ENCODE results near the gene MAP3K3. TPM values are rescaled to one million over a fixed set of nuclear protein-coding genes. Genes with fewer than 3 reads are reported as not detected.

Gene MAP3K3
- total RNA-seq, 1 experiment from 2014 or later = 19.7 TPM

DNA sequence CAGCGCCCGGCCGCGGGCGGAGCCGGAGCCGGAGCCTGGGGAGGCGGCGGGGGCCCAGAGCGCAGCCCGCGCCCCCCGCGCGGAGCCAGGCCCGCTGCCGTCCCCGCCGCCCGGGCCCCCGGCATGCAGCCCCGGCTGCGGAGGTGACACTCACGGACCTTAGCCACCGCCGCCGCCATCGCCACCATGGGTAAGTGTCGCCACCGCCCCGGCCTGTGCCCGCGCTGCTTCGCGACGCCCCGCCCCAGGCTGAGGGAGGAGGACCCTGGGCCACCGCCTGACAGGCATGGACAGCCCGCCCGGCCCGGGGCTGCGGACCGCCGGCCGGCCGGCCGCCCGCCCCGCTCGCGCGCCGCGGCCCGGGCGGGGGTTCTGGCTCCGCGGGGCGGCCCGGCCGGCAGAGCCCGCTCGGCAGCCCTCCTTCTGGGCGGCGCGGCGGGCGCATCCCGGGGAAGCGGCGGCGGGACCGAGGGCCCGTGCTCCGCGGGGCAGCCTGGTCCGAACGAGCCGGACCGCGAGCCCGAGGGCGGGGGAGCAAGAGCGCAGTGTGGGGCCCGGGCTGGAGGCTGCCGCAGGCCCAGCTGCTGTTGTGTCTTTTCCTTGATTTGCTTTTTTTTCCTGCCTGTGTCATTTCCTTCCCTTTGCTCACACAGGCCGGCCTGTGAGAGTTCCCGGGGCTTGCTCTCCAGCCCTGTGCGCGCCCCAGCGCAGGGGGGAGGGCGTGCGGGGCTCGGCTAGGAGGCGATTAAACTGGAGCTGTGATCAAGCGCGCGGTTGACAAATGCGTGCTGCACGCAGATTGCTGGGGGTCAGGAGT, 565 bp downstream of the MAP3K3 start:
- DNase-seq (ENCODE audit: low read depth) = peak; percentile 86

DNA sequence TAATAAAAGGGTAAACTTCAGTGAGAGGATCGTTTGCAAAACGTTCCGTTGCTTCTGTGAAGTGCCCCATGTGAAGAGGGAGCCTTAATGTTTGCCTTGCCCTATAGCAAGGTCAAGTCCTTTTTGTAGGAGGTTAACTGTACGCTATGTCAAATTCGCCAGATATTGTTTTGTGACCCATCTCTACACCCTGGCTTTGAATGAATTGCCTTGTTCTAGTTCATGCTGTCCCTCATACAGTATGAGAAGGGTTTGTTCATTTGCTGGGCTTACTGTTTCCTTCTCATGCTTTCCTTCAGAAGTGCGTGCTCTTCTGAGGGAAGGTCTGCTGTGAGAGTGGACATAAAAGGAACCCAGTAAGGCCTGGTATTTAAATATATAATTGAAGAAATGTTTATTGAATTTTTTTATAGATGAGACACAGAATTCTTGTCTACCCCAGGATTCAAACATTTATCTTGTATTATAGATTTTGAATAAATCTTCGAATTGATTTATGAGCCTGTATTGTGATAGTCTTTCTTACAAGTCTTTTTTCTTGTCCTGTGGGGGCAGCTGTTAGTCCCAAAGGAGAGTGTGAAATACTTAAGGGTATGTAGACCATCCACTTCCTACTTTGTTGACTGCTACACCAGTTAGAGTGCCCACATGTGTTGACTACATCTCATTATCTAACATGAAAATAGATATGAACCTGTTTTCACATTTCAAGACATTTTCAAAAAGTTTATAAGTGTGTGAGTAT, 1.7 kb downstream of the MAP3K3 start:
- DNase-seq (ENCODE audit: low read depth) = no peak

GRCh38 chr17:63624531-63624880, 2.3 kb downstream of the MAP3K3 start:
- DNase-seq (ENCODE audit: low read depth) = no peak

DNA sequence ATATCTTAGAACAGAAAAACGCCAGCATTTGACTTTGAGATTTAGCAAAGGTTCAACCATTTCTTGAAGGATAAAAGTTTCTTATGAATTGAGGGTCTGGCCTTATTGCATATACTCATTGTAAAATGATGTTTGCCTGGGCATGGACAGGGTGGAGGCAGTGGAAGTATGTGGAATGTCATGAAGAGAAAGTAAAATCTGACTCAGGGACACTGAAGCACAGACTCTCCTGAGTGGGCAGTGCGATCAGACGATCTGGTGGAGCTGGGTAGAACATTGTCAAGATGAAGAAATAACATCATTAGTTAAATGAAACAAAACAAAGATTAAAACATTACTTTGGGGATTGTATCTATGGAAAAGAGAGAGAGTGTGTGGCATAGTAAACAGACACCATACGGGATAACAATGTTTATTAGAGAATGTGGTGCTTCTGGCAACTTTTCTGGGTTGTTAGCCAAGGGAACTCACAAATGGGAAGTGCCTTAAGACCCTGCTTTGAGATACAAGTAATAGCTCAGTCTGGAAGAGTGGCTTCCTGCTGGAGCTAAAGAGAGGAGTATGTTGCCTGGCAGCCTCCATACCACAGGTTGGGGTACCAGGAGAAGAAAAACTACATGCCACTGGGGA, 4.4 kb downstream of the MAP3K3 start:
- no peak for DNase-seq (ENCODE audit: low read depth)

DNA sequence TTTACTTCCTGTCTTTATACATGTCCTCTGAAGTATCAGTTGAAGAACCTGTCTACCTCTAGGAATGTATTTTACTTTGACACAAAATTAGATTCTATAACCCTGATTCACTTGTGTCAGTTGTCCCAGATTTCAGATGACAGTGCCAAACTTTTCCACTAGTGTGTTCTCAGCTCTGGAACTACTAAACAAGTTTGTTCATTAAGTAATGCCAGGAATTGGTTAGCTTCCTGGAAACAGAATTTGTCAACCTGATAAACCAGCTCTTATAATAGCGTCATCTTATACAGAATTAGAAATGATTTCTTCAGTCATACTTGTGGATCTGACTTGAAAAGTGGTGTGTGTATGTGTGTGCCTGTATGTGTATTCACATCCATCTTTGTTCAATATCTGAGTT, 7.4 kb downstream of the MAP3K3 start:
- DNase-seq (ENCODE audit: low read depth) = no peak

- DNase-seq (ENCODE audit: low read depth) = no peak
These were observed 8.8 kb downstream of the MAP3K3 start for GRCh38 chr17:63631062-63631461.

- DNase-seq (ENCODE audit: low read depth) = no peak
These were observed 9.4 kb downstream of the MAP3K3 start for GRCh38 chr17:63631626-63632025.

DNA sequence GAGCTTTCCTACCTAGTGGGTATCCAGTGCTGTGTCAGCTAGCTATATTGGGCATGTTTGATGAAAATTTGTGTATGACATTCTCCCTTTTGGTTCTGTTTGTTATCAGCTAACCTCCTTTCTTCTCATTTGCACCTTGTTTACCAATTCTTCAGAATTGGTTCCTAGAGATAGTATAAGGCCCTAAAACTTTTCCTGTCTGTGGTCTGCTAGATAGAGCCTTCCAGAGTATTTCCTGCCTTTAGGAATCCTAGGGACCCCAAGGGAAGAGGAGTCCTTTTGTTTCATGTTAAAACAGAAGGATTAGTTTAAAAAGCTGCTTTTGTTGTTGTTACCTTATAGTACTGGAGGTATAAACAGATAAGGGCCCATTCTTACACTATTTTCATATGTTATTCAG, 11.5 kb downstream of the MAP3K3 start:
- DNase-seq (ENCODE audit: low read depth) = no peak

DNA sequence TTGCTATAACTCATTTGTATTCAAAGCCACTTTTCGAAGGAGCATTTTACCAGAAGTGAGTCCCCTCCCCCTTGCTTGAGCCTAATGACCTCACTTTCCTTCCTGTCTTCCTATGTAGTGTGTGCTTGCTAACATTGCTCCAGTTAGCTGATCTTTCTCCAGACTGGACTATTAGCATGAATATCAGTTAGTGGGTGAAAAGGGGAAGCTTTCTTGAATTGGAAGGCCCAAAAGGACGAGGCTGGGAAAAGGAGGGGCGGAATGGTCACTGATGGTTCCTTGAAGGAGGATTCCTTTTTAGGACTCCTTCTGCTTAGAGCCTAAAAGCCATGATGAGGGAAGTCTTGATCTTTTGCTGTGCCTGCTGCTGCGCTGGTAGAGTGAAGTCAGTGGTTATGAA, 11.9 kb downstream of the MAP3K3 start:
- no peak for DNase-seq (ENCODE audit: low read depth)

- DNase-seq (ENCODE audit: low read depth) = no peak
These were observed 12.6 kb downstream of the MAP3K3 start for GRCh38 chr17:63634816-63635215.

- no peak for DNase-seq (ENCODE audit: low read depth)
These were observed 13.1 kb downstream of the MAP3K3 start for GRCh38 chr17:63635290-63635689.

GRCh38 chr17:63635787-63636186, 13.6 kb downstream of the MAP3K3 start:
- no peak for DNase-seq (ENCODE audit: low read depth)

- no peak for DNase-seq (ENCODE audit: low read depth)
These were observed 16.9 kb downstream of the MAP3K3 start for GRCh38 chr17:63639125-63639524.

DNA sequence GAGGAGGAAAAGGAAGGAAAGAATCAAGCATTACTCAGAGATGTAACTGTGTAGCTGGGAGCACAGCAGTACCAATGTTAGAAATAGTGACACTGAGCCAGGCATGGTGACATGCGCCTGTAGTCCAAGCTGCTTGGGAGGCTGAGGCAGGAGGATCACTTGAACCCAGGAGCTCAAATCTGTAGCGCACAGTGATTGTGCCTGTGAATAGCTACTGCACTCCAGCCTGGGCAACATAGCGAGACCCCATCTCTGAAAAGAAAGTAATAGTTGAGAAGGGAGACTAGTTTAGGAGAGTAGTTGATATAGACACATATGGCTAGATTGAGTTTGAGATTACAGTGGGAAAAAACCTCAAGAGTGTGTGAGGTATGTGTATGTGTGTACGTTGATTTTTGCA, 17.8 kb downstream of the MAP3K3 start:
- no peak for DNase-seq (ENCODE audit: low read depth)

GRCh38 chr17:63641692-63642448, 19.7 kb downstream of the MAP3K3 start:
- DNase-seq (ENCODE audit: low read depth) = no peak

DNA sequence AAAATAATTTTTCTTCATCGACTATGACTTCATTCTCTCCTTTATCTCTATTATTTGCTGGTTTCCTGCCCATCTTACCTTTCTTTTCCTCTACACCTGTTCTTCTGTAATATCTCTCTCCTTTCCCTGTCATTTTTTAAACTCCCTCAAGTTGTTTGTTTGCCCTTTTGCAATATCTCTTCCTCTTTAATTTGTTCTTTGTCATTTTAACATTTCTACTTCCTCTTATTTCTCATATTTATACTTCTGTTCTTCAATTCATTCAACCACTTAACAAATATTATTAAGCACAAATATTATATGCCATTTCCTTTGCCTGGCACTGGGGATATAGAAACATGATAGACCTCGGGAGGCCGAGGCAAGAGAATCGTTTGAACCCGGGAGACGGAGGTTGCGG, 22.6 kb downstream of the MAP3K3 start:
- no peak for DNase-seq (ENCODE audit: low read depth)

GRCh38 chr17:63645775-63646487, 23.7 kb downstream of the MAP3K3 start:
- no peak for DNase-seq (ENCODE audit: low read depth)

- no peak for DNase-seq (ENCODE audit: low read depth)
These were observed 24.2 kb downstream of the MAP3K3 start for GRCh38 chr17:63646488-63646806.

DNA sequence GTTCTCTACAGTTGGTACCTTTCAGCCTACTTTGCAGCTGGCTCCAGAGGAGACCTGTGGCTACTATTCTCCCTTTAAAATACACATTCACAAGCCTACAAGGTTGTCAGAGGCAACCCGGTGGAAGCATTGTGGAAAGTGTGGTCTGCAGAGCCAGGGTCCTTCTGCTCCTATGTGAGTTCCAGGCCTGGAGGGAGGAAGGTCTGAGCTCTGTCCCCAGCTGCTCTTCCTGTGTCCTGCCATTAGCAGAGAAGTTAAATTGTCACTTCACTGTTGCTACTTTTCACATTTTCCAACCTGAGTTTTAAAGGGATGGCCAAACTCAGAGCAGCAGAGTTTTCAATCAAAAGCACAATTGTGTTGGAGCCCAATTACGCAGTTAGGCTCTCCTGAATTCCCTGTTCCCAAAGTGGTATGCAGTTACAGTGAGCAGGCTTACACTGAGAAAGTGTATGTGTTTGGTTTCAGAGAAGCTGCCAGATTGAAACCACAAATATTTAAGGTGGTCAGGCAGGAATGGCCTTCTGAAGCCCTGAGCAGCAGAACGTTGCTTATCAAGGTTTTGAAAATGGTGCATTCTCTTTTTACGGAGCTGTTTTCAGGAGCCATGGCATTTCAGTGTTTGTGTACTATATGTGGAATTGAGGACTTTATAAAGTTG, 25.0 kb downstream of the MAP3K3 start:
- peak; percentile 43 for DNase-seq (ENCODE audit: low read depth)

GRCh38 chr17:63647936-63648335, 25.7 kb downstream of the MAP3K3 start:
- DNase-seq (ENCODE audit: low read depth) = no peak

GRCh38 chr17:63649813-63650212, 27.6 kb downstream of the MAP3K3 start:
- DNase-seq (ENCODE audit: low read depth) = no peak

Measured in Daoy (cell line).